ENCODE measurements around the gene RASA3.
"Not testable (repeated sequence)": the region's sequence is repeated elsewhere in the genome, so short reads cannot be mapped to it uniquely, and the experiment has no call there.

The RASA3 gene

GRCh38 chr13:114155320-114155719, 22.9 kb upstream of the RASA3 start:
- no peak for DNase-seq

GRCh38 chr13:114154476-114154875, 22.1 kb upstream of the RASA3 start:
- DNase-seq = no peak

GRCh38 chr13:114153485-114154080, 21.2 kb upstream of the RASA3 start:
- DNase-seq = no peak

- DNase-seq = no peak
These were observed 20.5 kb upstream of the RASA3 start for GRCh38 chr13:114152831-114153371.

GRCh38 chr13:114152285-114152645, 19.8 kb upstream of the RASA3 start:
- DNase-seq = no peak

- DNase-seq = no peak
These were observed 19.3 kb upstream of the RASA3 start for GRCh38 chr13:114151565-114152284.

- no peak for DNase-seq
These were observed 18.6 kb upstream of the RASA3 start for GRCh38 chr13:114151031-114151430.

GRCh38 chr13:114149774-114150740, 17.6 kb upstream of the RASA3 start:
- DNase-seq = no peak

- DNase-seq = not testable (repeated sequence)
These were observed 16.5 kb upstream of the RASA3 start for GRCh38 chr13:114148886-114149285.

GRCh38 chr13:114148521-114148855, 16.1 kb upstream of the RASA3 start:
- DNase-seq = peak; percentile 92

- no peak for DNase-seq
These were observed 15.5 kb upstream of the RASA3 start for GRCh38 chr13:114147803-114148520.

- DNase-seq = peak; percentile 66
These were observed 14.2 kb upstream of the RASA3 start for GRCh38 chr13:114146629-114147028.

- DNase-seq = no peak
These were observed 13.8 kb upstream of the RASA3 start for GRCh38 chr13:114146173-114146572.

- no peak for DNase-seq
These were observed 13.3 kb upstream of the RASA3 start for GRCh38 chr13:114145722-114146121.

GRCh38 chr13:114145256-114145655, 12.8 kb upstream of the RASA3 start:
- DNase-seq = no peak

GRCh38 chr13:114144606-114145244, 12.3 kb upstream of the RASA3 start:
- no peak for DNase-seq

GRCh38 chr13:114143806-114144605, 11.6 kb upstream of the RASA3 start:
- DNase-seq = peak; percentile 70

GRCh38 chr13:114142640-114143490, 10.4 kb upstream of the RASA3 start:
- peak; percentile 89 for DNase-seq

GRCh38 chr13:114142137-114142550, 9.7 kb upstream of the RASA3 start:
- DNase-seq = no peak

GRCh38 chr13:114141261-114141996, 9.0 kb upstream of the RASA3 start:
- DNase-seq = no peak

Measured in hematopoietic multipotent progenitor cell treated with erythropoietin and hydrocortisone succinate and interleukin-3 and kit ligand, for 4 days (in vitro differentiated cells).